NCI-H82 (cell line): ENCODE results near the gene IRAK1.

Experiments used
- DNase-seq: peaks from one replicate; lab custom pipeline; 2025; lab: John Stamatoyannopoulos, UW

IRAK1 gene

GRCh38 chrX:154019633-154020528, at the start of gene IRAK1:
TSS of gene IRAK1 (minus strand) at chrX:154019902. CDS start at chrX:154019812, 90 bp downstream.
- peak; percentile 62 for DNase-seq

- DNase-seq: no peak
Measured at GRCh38 chrX:154068560-154068959, 48.9 kb upstream of the IRAK1 start.

- DNase-seq: no peak
Measured at GRCh38 chrX:154064637-154065435, 45.1 kb upstream of the IRAK1 start.

- peak; percentile 84 for DNase-seq
Measured at GRCh38 chrX:154063234-154063633, 43.5 kb upstream of the IRAK1 start.

- no peak for DNase-seq
Measured at GRCh38 chrX:154061801-154062200, 42.1 kb upstream of the IRAK1 start.

GRCh38 chrX:154059729-154060245, 40.1 kb upstream of the IRAK1 start:
- no peak for DNase-seq

- DNase-seq: no peak
Measured at GRCh38 chrX:154059231-154059630, 39.5 kb upstream of the IRAK1 start.

GRCh38 chrX:154058214-154058997, 38.7 kb upstream of the IRAK1 start:
- no peak for DNase-seq

GRCh38 chrX:154057791-154058190, 38.1 kb upstream of the IRAK1 start:
- DNase-seq: no peak

- no peak for DNase-seq
Measured at GRCh38 chrX:154056770-154057241, 37.1 kb upstream of the IRAK1 start.

- DNase-seq: peak; percentile 74
Measured at GRCh38 chrX:154051201-154051810, 31.6 kb upstream of the IRAK1 start.

- DNase-seq: no peak
Measured at GRCh38 chrX:154050113-154050495, 30.4 kb upstream of the IRAK1 start.

GRCh38 chrX:154049209-154050112, 29.8 kb upstream of the IRAK1 start:
- no peak for DNase-seq

GRCh38 chrX:154048398-154048797, 28.7 kb upstream of the IRAK1 start:
- no peak for DNase-seq

- DNase-seq: no peak
Measured at GRCh38 chrX:154046940-154047610, 27.4 kb upstream of the IRAK1 start.

GRCh38 chrX:154046031-154046781, 26.5 kb upstream of the IRAK1 start:
- no peak for DNase-seq

GRCh38 chrX:154044091-154044490, 24.4 kb upstream of the IRAK1 start:
- DNase-seq: no peak

- no peak for DNase-seq
Measured at GRCh38 chrX:154043003-154043763, 23.5 kb upstream of the IRAK1 start.
